Calu3 (cell line): Measurements from ENCODE around the gene EIF2S3B. TPM values are rescaled to one million over a fixed set of nuclear protein-coding genes. Genes with fewer than 3 reads are reported as not detected.

ENCODE experiments used
- BruUV-seq: library from RNA; stranded (reverse); fragments of 400-500 nt; replicated peaks from 2 replicates; lab custom pipeline; 2021; lab: Mats Ljungman, UMichigan
- CTCF ChIA-PET: fragments of 300-600 bp; sonication (Branson Sonifier 250); formaldehyde crosslinking; loops from one replicate; lab custom pipeline; 2022; ENCODE audit warnings: antibody characterized with exemption; lab: Charles Lee
- DNase-seq: peaks from one replicate; pipeline ENCODE4 v3.0.0; 2022
- H3K27ac Mint-ChIP-seq: one replicate; pipeline ENCODE4 v1.8.0; 2022; ENCODE audit warnings: mixed read lengths; ENCODE audit not compliant: unreplicated experiment
- H3K27me3 Mint-ChIP-seq: one replicate; pipeline ENCODE4 v1.8.0; 2022; ENCODE audit warnings: mixed read lengths; ENCODE audit not compliant: unreplicated experiment
- H3K36me3 Mint-ChIP-seq: one replicate; pipeline ENCODE4 v1.8.0; 2022; ENCODE audit warnings: mild to moderate bottlenecking, moderate library complexity, mixed read lengths; ENCODE audit not compliant: insufficient read depth, unreplicated experiment
- H3K4me1 Mint-ChIP-seq: one replicate; pipeline ENCODE4 v1.8.0; 2022; ENCODE audit warnings: mild to moderate bottlenecking, low read depth, mixed read lengths; ENCODE audit not compliant: unreplicated experiment
- H3K4me3 Mint-ChIP-seq: one replicate; pipeline ENCODE4 v1.8.0; 2022; ENCODE audit warnings: mild to moderate bottlenecking, low read depth, moderate library complexity, mixed read lengths; ENCODE audit not compliant: unreplicated experiment
- H3K9me3 Mint-ChIP-seq: one replicate; pipeline ENCODE4 v1.8.0; 2022; ENCODE audit warnings: low read depth, mixed read lengths; ENCODE audit not compliant: unreplicated experiment
- CTCF ChIP-seq: fragments of 200-600 bp; IDR thresholded peaks from one replicate; pipeline ENCODE4 v1.8.0; 2022; ENCODE audit warnings: antibody characterized with exemption; ENCODE audit not compliant: unreplicated experiment
- intact Hi-C: fragments of 100-400 bp; cut with micrococcal nuclease; formaldehyde crosslinking; loops from one replicate; pipeline ENCODE4 v1.10.0; 2022; ENCODE audit not compliant: unreplicated experiment
- total RNA-seq: library from RNA; stranded (reverse); gene quantifications from 2 replicates; pipeline ENCODE4 v1.2.3, GENCODE V29; 2022

Gene EIF2S3B
- total RNA-seq, 1 experiment from 2014 or later: 5.7 TPM

GRCh38 chr12:10498042-10498441, 7.6 kb upstream of the EIF2S3B start:
- no peaks in the 10 kb centered on the region for H3K36me3 Mint-ChIP-seq
- no peak for DNase-seq
- TF ChIP-seq CTCF: no peak
- H3K27ac Mint-ChIP-seq: no peak overlapping the region
- peaks cover 3% of the 10 kb centered on the region for H3K9me3 Mint-ChIP-seq
- no peaks in the 10 kb centered on the region for H3K27me3 Mint-ChIP-seq
- no TSS peak for BruUV-seq
- H3K4me1 Mint-ChIP-seq: no peaks in the 10 kb centered on the region
- CTCF ChIA-PET: no interaction called here
- no peak overlapping the region for H3K4me3 Mint-ChIP-seq
- intact Hi-C loops: no loop called here

- DNase-seq: no peak
- no peaks in the 10 kb centered on the region for H3K27me3 Mint-ChIP-seq
- peaks cover 3% of the 10 kb centered on the region for H3K9me3 Mint-ChIP-seq
- H3K4me3 Mint-ChIP-seq: no peak overlapping the region
- intact Hi-C loops: loop anchor here (1.0 kb wide), 3 partner anchors 135 to 266 kb away; no protein-coding TSS in a partner anchor
- CTCF ChIA-PET: no interaction called here
- no TSS peak for BruUV-seq
- H3K27ac Mint-ChIP-seq: no peak overlapping the region
- H3K4me1 Mint-ChIP-seq: no peaks in the 10 kb centered on the region
- H3K36me3 Mint-ChIP-seq: no peaks in the 10 kb centered on the region
- TF ChIP-seq CTCF: no peak
Measured at GRCh38 chr12:10501030-10501429, 4.7 kb upstream of the EIF2S3B start.

- CTCF ChIA-PET: no interaction called here
- BruUV-seq: no TSS peak
- no peaks in the 10 kb centered on the region for H3K36me3 Mint-ChIP-seq
- H3K4me3 Mint-ChIP-seq: no peak overlapping the region
- H3K27me3 Mint-ChIP-seq: no peaks in the 10 kb centered on the region
- peaks cover 3% of the 10 kb centered on the region for H3K9me3 Mint-ChIP-seq
- intact Hi-C loops: no loop called here
- no peaks in the 10 kb centered on the region for H3K4me1 Mint-ChIP-seq
- no peak overlapping the region for H3K27ac Mint-ChIP-seq
- no peak for TF ChIP-seq CTCF
- no peak for DNase-seq
Measured at GRCh38 chr12:10503460-10503859, 2.2 kb upstream of the EIF2S3B start.

GRCh38 chr12:10511756-10512355, 6.2 kb downstream of the EIF2S3B start:
- BruUV-seq: no TSS peak
- H3K9me3 Mint-ChIP-seq: no peaks in the 10 kb centered on the region
- no peak overlapping the region for H3K27ac Mint-ChIP-seq
- CTCF ChIA-PET: no interaction called here
- no peak overlapping the region for H3K4me3 Mint-ChIP-seq
- no peak for TF ChIP-seq CTCF
- no peak for DNase-seq
- no peaks in the 10 kb centered on the region for H3K36me3 Mint-ChIP-seq
- H3K27me3 Mint-ChIP-seq: no peaks in the 10 kb centered on the region
- H3K4me1 Mint-ChIP-seq: peaks cover 15% of the 10 kb centered on the region
- intact Hi-C loops: no loop called here
